ENCODE results near the gene DSCAML1.

Gene DSCAML1

DNA sequence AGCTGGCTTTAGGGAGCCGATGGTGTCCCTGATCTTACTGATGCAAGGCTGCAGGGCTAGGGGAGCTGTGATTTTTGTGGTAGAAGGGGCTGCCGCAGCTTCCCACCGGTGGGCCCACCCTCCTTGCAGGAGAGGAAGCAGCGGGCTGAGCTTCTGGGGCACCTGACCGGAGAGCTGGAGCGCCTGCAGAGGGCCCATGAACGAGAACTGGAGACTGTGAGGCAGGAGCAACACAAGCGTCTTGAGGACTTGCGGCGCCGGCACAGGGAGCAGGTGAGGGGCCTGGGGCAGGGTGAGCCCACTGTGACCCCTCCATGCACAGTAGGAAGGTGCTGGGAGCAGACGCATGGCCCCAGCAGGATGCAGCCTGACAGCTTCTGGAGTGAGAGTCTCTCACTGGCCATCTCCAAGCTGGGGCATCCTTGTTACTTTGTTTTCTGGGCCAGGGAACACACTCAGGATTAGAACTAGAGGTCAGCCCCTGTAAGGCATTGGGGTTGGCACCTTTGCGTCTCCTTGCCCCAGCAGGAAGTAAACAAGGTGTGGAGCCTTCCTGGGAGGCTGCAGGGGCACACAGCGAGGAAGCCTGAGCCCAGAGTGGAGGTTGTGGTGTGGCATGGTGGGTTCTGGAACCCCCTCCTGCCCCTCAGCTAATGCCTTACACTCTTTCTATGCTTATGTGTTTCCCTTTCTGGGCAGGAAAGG lies 402.6 kb downstream of the DSCAML1 start:
- TF ChIP-seq POU2F2 (IDR thresholded peaks at IDR 0.05; ENCODE audit: low read depth, low read length) (no peak), PAX5 (IDR thresholded peaks at IDR 0.05; ENCODE audit: insufficient read depth, low read length, severe bottlenecking) (no peak), POLR2AphosphoS5 (IDR thresholded peaks at IDR 0.05; ENCODE audit: low read depth, low read length) (no peak), TAF1 (IDR thresholded peaks at IDR 0.05; ENCODE audit: low read depth, low read length) (no peak), SPI1 (IDR thresholded peaks at IDR 0.05; ENCODE audit: low read depth, low read length) (no peak), POLR2A (IDR thresholded peaks at IDR 0.05; ENCODE audit: low read depth, low read length) (no peak)
- no peak for FAIRE-seq
- DNase-seq (ENCODE audit: insufficient read length, low spot score), result no peak

DNA sequence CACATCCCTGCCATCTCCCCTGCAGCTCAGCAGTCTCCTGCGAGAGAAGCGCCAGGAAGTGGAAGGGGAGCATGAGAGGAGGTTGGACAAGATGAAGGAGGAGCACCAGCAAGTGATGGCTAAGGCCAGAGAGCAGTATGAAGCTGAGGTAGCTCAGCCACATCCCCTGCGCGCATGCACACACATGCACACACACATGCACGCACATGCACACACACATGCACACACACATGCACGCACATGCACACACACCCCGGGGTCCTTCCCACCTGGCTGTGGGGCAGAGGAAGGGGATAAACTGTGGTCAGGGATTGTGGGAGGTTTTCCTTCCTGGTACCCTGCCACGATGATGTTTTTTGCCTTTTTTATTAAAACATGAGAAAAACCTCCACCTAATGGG lies 404.0 kb downstream of the DSCAML1 start:
- TF ChIP-seq POU2F2 (IDR thresholded peaks at IDR 0.05; ENCODE audit: low read depth, low read length) (no peak), PAX5 (IDR thresholded peaks at IDR 0.05; ENCODE audit: insufficient read depth, low read length, severe bottlenecking) (no peak), POLR2AphosphoS5 (IDR thresholded peaks at IDR 0.05; ENCODE audit: low read depth, low read length) (no peak), SPI1 (IDR thresholded peaks at IDR 0.05; ENCODE audit: low read depth, low read length) (no peak), TAF1 (IDR thresholded peaks at IDR 0.05; ENCODE audit: low read depth, low read length) (no peak), POLR2A (IDR thresholded peaks at IDR 0.05; ENCODE audit: low read depth, low read length) (no peak)
- DNase-seq (ENCODE audit: insufficient read length, low spot score) (no peak), FAIRE-seq (no peak)

DNA sequence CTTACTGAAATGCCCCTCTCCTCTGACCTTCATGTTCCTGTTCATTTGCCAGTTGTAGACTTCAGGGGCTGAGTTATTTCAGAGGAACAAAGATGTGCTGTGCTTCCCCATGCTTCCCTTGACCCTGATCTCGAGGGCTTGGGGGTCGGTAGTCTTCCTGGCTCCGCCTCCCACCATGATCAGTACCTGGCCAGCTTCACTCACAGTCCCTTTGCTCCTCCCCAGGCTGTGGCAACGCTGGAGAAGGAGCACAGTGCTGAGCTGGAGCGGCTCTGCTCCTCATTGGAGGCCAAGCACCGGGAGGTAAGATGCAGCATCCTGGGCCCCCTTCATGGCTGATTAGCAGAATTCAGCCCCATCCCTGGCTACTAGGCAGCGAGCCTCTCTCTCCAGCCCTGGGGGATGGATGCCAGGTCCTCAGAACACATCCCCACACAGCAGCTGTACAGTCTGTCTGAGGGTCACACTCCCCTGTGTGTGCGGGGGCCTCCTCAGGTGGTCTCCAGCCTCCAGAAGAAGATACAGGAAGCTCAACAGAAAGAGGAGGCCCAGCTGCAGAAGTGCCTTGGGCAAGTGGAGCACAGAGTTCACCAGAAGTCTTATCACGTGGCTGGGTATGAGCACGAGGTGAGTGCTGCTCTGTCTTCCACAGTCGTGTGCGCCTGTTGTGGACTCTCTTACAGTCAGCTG lies 404.9 kb downstream of the DSCAML1 start:
- FAIRE-seq (no peak), DNase-seq (ENCODE audit: insufficient read length, low spot score) (no peak)
- TF ChIP-seq PAX5 (IDR thresholded peaks at IDR 0.05; ENCODE audit: insufficient read depth, low read length, severe bottlenecking) (no peak), POU2F2 (IDR thresholded peaks at IDR 0.05; ENCODE audit: low read depth, low read length) (no peak)

DNA sequence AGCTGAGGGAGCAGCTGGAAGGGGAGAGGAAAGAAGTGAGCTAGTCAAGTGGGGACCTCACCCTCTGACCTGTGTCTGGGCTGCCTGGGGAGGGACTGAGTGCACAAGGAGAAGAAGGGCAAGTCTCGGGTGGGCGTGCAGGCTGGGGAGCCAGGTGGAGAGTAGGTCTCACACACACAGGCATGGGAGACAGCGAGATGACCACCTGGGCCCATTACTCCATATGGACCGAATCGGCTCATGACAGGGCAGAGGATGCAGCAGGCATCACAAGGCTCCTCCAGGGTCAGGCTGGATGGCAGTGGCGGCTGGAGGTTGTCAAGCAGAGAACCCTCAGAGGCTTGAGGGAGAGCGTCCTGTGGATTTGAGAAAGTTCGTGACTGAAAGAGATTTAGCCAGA lies 405.8 kb downstream of the DSCAML1 start:
- TF ChIP-seq SPI1 (IDR thresholded peaks at IDR 0.05; ENCODE audit: low read depth, low read length) (no peak), POLR2AphosphoS5 (IDR thresholded peaks at IDR 0.05; ENCODE audit: low read depth, low read length) (no peak), POU2F2 (IDR thresholded peaks at IDR 0.05; ENCODE audit: low read depth, low read length) (no peak), PAX5 (IDR thresholded peaks at IDR 0.05; ENCODE audit: insufficient read depth, low read length, severe bottlenecking) (no peak), POLR2A (IDR thresholded peaks at IDR 0.05; ENCODE audit: low read depth, low read length) (no peak), TAF1 (IDR thresholded peaks at IDR 0.05; ENCODE audit: low read depth, low read length) (no peak)
- DNase-seq (ENCODE audit: insufficient read length, low spot score), result no peak
- no peak for FAIRE-seq

DNA sequence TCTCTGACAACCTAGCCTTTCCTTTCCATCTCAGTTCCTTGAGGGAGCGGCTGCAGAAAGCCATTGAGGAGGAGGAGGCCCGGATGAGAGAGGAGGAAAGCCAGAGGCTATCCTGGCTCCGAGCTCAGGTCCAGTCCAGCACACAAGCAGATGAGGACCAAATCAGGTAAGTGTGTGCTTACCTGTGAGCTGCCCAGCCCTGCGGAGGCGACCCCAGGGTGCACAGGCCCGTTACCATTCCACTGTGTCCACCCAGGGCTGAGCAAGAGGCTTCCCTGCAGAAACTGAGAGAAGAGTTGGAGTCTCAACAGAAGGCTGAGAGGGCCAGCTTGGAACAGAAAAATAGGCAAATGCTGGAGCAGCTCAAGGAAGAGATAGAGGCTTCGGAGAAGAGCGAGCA lies 406.3 kb downstream of the DSCAML1 start:
- TF ChIP-seq TAF1 (IDR thresholded peaks at IDR 0.05; ENCODE audit: low read depth, low read length), result no peak
- TF ChIP-seq POLR2A (IDR thresholded peaks at IDR 0.05; ENCODE audit: low read depth, low read length), result no peak
- no peak for TF ChIP-seq POLR2AphosphoS5 (IDR thresholded peaks at IDR 0.05; ENCODE audit: low read depth, low read length)
- no peak for TF ChIP-seq POU2F2 (IDR thresholded peaks at IDR 0.05; ENCODE audit: low read depth, low read length)
- no peak for TF ChIP-seq SPI1 (IDR thresholded peaks at IDR 0.05; ENCODE audit: low read depth, low read length)
- no peak for TF ChIP-seq PAX5 (IDR thresholded peaks at IDR 0.05; ENCODE audit: insufficient read depth, low read length, severe bottlenecking)
- FAIRE-seq (no peak), DNase-seq (ENCODE audit: insufficient read length, low spot score) (no peak)

DNA sequence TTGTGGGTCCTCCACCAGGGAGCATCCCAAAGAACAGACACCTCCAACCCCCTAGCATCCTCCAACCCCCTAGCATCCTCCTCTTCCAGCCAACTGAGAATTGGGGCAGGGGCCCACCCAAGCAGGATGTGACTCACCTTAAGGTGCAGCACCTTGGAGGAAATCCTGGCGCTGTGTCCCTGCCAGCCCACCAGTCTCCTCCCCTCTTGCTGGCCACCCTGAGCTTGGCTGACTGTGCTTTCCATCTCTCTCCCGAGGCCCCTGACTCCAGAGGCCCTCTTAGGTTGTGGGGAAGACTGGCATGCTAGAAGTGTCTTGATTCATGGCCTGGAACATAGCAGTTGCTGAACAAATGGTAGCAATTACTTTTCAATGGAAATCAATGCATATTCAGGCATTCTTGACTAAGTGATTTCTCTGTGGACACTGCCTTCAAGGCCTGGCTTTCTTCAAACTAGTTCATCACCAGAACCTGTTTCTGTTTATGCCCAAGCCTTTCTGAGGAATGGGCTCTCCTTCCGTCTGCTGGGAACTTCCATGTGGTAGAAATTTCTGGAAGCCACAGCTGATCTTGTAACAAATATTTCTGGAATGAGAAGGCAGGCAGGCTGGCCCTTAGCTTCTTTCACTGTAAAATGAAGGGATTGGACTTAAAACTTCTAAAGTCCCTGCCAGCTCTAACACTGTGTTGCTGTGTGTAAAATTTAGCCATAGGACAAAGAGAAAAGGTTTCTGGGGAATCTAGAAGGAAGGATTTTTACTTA lies 408.8 kb downstream of the DSCAML1 start:
- TF ChIP-seq POU2F2 (IDR thresholded peaks at IDR 0.05; ENCODE audit: low read depth, low read length), result no peak
- FAIRE-seq (no peak), DNase-seq (ENCODE audit: insufficient read length, low spot score) (no peak)

DNA sequence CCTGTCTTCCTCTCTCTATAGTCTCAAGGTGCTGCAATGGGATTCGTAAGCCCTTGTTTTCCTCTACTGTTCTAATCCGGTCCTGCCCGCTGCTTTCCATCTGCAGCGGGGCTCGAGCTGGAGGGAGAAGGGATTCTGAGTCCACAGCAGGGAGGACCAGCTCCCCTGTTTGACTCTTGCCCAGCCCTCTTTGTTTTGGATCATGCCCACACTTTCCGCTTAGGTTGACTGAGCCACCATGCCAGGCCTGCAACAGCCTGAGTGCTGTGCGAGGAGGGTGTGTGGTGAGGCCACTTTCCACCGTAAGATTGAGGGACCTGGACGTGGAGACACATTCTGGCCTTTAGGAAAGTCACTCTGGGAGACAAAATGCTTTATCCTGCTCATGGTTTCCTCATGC lies 411.1 kb downstream of the DSCAML1 start:
- TF ChIP-seq POLR2A (IDR thresholded peaks at IDR 0.05; ENCODE audit: low read depth, low read length), result no peak
- no peak for TF ChIP-seq SPI1 (IDR thresholded peaks at IDR 0.05; ENCODE audit: low read depth, low read length)
- TF ChIP-seq PAX5 (IDR thresholded peaks at IDR 0.05; ENCODE audit: insufficient read depth, low read length, severe bottlenecking), result no peak
- TF ChIP-seq POLR2AphosphoS5 (IDR thresholded peaks at IDR 0.05; ENCODE audit: low read depth, low read length), result no peak
- TF ChIP-seq POU2F2 (IDR thresholded peaks at IDR 0.05; ENCODE audit: low read depth, low read length), result no peak
- no peak for TF ChIP-seq TAF1 (IDR thresholded peaks at IDR 0.05; ENCODE audit: low read depth, low read length)
- FAIRE-seq, result no peak
- DNase-seq (ENCODE audit: insufficient read length, low spot score), result no peak

DNA sequence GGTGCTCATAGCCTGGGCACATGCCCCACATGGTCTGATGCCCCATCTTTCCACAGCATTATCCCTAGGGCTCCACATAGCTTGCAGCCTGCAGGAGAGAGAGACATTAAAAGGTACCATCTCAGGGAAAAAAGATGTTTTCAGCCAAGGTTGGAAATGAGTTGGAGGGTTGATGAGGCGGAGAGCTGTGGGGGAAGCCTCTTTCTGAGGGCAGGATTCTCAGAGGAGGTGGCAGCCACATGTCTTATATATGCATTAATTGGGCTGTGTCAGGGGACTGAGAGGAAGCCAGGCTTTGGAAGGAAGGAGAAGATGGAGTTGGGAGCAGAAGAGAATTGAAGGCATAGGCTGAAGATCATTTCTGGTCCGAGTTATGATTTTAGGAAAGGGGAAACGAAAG lies 411.5 kb downstream of the DSCAML1 start:
- DNase-seq (ENCODE audit: insufficient read length, low spot score) (no peak), FAIRE-seq (no peak)
- TF ChIP-seq TAF1 (IDR thresholded peaks at IDR 0.05; ENCODE audit: low read depth, low read length), result no peak
- TF ChIP-seq PAX5 (IDR thresholded peaks at IDR 0.05; ENCODE audit: insufficient read depth, low read length, severe bottlenecking), result no peak
- no peak for TF ChIP-seq POU2F2 (IDR thresholded peaks at IDR 0.05; ENCODE audit: low read depth, low read length)

DNA sequence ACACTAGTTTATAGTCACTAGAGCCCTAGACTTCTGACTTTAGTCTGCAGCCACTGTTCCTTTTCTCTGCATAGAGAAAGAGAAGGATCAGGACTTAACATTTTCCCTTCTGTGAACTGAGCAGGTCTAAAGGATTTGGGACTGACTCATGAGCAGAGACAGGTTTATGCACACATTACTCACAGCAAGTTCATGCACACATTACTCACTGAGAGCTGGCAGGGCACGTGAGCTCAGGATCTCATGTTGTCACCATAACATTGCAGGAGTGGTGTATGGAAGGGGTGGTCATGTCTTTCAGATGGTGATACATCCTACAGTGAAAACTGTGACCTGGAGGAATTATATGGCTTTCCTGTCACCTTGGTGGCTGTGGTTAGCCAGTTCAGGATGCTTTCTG lies 413.0 kb downstream of the DSCAML1 start:
- no peak for TF ChIP-seq POLR2A (IDR thresholded peaks at IDR 0.05; ENCODE audit: low read depth, low read length)
- no peak for FAIRE-seq
- no peak for DNase-seq (ENCODE audit: insufficient read length, low spot score)

DNA sequence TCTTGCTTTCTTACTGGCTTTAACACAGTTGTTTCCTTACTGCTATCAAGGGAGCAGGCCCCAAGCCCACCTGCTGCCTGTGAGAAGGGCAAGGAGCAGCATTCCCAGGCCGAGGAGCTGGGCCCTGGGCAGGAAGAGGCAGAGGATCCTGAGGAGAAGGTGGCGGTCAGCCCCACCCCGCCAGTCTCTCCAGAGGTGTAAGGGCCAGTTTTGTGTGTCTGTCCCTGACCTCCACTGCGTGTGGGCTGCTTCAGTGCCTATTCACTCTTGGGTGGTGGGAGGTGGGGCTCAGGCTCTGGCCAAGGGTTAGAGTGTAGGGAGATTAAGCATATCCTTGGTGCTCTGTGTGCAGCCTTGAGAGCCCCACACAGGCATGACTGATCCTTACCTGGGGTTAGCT lies 414.3 kb downstream of the DSCAML1 start:
- no peak for FAIRE-seq
- TF ChIP-seq POLR2AphosphoS5 (IDR thresholded peaks at IDR 0.05; ENCODE audit: low read depth, low read length) (no peak), PAX5 (IDR thresholded peaks at IDR 0.05; ENCODE audit: insufficient read depth, low read length, severe bottlenecking) (no peak), SPI1 (IDR thresholded peaks at IDR 0.05; ENCODE audit: low read depth, low read length) (no peak), POU2F2 (IDR thresholded peaks at IDR 0.05; ENCODE audit: low read depth, low read length) (no peak), TAF1 (IDR thresholded peaks at IDR 0.05; ENCODE audit: low read depth, low read length) (no peak), POLR2A (IDR thresholded peaks at IDR 0.05; ENCODE audit: low read depth, low read length) (no peak)
- DNase-seq (ENCODE audit: insufficient read length, low spot score), result no peak

Measured in GM12891 (cell line).